GM21529 (cell line): ENCODE measurements around the gene TCL1A.
"Not testable (repeated sequence)": the region's sequence is repeated elsewhere in the genome, so short reads cannot be mapped to it uniquely, and the experiment has no call there.

Source experiments
- ATAC-seq: cut with Tn5 transposase; IDR thresholded peaks from one replicate; pipeline ENCODE4 v1.9.1; 2021; ENCODE audit not compliant: unreplicated experiment

TCL1A gene, protein sequence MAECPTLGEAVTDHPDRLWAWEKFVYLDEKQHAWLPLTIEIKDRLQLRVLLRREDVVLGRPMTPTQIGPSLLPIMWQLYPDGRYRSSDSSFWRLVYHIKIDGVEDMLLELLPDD

DNA sequence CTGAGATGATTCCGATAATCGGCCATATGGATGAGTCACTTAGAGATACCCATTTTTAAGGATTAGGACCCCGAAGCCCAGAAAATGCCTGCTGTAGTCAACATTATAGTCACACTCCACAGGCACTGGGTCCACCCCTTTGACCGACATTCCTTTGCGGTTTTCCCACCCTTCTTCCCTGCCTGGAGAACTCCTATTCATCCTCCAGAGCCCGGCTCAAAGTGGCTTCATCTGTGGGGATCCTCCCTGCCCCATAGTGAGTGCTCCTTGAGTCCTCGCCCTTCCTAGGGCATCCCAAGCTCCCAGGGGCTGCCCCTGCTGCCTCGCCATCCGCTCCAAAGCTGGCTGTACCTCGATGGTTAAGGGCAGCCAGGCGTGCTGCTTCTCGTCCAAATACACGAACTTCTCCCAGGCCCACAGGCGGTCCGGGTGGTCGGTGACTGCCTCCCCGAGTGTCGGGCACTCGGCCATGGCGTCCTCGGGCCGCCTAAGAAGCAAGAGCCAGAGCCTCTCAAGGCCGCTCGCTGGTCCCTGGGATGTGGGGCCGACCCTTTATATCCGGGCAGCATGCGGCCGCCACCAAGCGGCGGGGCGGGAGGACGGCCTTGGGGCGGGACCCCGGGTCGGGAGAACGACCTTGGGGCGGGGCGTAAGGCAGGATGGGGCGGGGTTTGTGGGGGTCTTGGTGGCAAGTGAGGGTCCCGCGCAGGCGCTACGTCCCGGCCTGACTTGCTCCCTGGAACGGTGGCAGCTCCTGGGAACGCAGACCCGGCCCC is at the start of gene TCL1A:
Gene TCL1A (minus strand): TSS at position 530 of the 776 bp plus-strand sequence. CDS start 59 bp downstream, at position 471.
- peak; percentile 79 for ATAC-seq

DNA sequence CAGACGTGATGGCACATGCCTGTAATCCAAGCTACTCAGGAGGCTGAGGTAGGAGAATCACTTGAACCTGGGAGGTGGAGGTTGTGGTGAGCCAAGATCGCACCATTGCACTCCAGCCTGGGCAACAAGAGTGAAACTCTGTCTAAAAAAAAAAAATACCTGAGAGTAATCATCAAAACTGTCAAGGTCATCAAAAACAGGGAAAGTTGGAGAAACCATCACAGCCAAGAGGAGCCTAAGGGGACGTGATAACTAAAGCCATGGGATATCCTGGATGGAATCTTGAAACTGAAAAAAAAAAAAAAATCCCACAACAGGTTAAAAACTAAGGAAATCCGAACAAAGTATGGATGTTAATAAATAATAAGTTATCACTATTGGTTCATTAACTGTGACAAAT is 49.1 kb upstream of the TCL1A start:
- not testable (repeated sequence) for ATAC-seq

DNA sequence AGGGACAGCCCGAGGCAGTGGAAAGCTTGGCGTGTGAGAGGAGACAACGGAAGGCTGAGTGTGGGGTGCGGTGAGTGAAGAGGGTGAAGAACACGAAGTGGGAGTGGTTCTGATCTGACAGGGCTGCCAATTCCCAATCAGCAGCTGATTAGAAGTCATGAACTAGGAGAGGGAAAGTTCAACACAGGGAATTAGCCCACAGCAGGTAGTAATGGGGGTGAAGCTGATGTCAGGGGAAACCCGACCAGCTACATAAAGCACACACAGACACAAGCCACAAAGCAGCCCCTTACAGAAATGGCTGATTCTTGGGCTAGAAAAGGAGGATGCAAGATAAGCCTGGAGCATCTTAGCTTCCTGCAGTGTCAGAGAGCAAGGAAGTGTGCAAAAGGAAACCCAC is 47.5 kb upstream of the TCL1A start:
- ATAC-seq: no peak

DNA sequence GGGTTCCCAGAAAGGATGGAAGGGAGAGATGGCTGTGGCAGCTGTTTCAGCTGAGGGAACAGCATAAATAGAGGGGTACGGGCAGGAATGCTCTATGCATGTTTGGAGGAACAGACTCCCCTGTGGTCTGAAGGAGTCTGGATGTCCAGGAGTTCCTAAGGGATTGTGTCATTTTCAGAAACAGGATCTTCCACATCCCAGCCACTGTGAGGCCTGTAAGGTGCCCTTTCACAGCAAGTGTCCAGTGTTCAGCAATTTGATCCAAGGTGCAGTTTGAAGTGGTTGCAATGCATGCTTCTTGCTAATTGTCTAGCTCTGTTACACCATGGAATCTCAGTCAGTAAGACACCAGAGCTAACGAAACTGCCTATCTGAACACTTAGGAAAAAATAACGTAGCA is 46.7 kb upstream of the TCL1A start:
- ATAC-seq: no peak

DNA sequence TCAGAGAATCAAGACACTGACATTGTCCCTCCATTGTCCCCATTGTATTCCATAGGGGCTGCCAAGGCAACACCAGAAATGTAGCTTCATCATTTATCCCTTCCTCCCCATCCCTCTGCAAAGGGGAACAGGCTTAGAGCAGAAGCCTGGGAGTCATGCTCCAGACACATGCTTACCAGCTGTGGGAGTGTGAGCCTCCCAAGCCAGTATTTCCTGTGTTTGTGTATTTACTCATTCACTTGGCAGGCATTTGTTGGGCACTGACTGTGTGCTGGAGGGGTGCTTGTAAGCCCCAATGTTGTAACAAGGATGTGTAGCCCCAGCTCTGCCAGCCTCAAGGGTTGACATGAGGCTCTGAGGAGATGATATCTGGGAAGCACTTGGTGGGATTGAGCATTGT is 46.0 kb upstream of the TCL1A start:
- ATAC-seq: no peak

DNA sequence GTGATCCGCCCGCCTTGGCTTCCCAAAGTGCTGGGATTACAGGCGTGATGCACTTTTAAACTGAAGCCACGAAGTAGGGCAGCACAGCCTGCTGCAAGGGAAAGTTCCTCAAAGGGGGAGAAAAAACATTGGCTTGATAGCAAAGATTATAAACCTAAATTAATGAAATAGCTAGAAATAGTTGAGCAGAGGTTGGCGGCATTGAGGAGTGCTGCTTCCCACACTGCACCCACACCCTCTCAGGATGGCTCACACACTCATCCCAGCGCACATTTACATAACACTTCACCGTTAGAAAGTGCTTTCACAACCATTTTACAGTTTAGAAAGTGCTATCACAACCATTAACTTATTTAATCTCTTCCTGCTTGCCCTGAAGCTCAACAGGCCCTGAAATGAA is 44.4 kb upstream of the TCL1A start:
- no peak for ATAC-seq

DNA sequence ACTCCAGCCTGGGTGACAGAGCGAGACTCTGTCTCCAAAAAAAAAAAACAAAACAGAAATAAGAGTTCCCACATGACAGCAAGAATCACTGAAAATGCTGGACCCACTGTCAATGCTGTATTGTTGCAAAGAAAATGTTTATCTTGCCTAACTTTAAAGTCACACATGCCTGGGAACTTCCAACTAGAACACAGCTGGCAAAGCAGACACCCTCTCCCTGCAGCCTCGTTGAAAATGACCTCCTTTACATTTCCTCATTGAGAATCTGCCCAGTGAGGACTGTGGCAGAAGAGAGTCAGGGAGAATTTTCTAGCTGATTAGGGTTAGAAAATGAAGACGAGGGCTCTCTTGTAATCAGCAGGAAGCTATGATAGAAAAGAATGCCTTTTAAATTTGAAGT is 42.8 kb upstream of the TCL1A start:
- ATAC-seq: no peak

DNA sequence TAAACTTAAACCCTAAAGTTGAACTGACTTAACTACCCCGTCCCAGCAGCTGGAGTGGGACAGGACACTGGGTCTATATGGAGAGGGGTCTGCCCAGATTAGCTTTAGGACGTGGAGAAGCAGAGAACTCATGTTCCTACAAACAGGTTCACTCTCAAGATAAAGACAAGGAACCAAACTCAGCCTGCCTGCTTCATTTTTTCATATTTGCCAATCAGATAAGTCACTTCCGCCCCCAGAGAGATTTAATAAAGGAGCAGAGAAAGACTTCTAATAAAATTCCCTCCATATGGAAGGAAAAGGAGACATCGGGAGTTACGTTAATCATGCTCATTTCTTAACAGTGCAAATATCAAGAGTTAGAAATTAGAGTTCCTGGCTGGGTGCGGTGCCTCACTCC is 42.2 kb upstream of the TCL1A start:
- no peak for ATAC-seq

DNA sequence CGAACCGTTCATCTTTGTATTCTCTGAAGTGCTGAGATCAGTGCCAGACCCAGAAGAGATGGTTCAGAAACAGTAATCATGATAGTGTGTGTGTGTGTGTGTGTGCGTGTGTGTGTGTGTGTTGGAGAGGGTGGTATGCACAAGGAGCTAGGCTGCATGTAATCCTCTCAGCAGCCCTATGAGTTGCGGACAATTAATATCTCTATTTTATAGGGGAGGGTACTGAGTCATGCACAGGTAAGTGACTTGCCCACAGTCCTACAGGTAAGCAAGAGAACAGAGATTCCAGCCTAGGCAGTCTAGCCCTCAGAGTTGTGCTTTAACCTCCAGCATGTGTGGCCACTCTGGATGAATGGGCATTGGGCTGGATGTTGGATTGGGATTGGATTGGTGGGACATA is 27.9 kb upstream of the TCL1A start:
- ATAC-seq: no peak

DNA sequence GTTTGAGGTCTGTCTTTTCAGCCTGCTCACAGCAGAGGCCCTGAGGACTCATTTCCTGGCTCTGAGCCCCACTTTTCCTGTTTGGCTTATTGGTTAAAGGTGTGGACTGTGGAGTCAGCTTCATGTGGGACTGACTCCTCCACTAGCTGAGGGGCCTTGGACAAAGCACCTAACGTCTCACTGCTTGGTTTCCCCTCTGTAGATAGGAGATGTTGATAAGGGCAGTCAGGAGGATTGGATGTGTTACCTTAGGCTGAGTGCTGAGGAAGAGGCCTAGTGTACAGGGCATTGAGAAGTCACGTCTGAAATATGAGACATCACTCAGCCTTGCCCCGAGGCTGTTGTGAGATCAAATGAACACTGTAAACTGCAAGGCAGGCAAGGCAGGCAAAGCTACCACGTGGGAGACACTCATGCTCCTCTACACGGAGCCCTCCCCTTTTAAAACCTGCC is 27.1 kb upstream of the TCL1A start:
- no peak for ATAC-seq

DNA sequence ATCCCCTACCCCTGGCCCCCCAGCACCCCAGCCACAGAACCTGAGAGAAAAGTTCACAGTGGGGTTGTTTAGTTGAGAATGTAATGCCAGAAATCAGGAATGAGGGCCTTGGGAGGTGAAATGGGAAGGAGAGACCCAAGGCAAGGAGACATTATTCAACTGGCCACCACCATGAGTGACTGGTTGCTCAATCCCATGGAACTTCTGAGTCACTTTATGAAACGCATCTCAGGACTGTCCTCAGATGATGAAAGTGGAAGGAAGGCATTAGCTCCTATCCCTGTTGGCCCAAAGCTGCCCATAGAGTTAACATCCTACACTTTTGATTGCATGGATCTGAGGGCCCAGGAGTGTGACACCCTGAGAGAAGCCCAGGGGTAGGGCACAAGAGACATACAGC is 25.4 kb upstream of the TCL1A start:
- ATAC-seq: no peak

DNA sequence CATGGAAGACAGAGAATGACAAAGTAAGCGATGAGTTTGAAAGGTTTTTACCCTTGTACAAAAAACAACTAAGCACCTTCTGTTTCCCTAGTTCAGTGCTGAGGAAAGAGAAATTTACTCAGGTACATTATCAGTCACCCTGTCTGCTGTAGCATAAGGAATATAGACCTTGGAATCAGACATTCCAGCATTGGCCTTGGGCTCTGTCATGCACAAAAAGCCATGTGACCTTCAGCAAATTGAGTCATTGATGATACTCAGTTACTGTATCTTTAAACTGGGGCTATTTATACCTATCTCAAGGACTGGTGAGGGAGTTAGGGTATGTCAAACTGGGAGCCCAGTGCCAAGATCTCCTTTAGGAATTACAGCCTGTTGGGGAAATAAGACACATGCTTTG is 19.3 kb upstream of the TCL1A start:
- ATAC-seq: no peak

DNA sequence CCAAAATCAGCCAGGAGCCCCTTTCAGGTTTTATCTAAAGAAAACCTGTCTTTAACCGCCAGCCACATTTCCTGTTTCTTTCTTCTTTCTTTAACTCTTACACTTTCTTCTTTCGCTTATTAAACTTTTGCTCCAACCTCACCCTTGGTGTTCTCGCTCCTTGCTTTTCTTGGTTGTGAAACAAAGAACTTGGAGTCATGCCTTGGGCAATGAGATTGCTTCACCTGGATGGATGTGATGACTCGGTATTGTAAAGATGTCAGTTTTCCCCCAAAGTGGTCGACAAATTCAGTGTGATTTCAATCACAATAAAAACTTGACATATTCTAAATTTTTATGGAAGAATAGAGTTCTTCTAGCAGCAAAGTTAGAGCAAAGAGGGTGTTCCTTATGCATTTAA is 16.2 kb upstream of the TCL1A start:
- ATAC-seq: no peak

DNA sequence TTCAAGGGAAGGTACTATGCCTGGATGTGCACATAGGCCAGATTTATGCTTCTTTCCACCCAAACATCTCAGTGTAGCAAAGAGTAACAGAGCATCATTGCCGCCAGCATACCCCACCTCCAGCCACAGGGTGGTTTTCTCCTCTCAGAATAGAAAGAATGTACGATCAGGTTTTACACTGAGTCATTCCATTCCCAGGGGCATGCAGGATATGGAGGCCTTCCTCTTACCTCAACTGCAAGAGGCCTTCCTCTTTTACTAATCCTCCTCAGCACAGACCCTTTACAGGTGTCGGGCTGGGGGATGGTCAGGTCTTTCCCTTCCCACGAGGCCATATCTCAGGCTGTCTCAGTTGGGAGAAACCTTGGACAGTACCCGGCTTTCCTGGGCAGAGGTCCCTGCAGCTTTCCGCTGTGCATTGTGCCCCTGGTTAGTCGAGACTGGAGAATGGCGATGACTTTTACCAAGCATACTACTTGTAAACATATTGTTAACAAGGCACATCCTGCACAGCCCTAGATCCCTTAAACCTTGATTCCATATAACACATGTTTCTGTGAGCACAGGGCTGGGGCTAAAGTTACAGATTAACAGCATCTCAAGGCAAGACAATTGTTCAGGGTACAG is 15.6 kb upstream of the TCL1A start:
- peak; percentile 55 for ATAC-seq

DNA sequence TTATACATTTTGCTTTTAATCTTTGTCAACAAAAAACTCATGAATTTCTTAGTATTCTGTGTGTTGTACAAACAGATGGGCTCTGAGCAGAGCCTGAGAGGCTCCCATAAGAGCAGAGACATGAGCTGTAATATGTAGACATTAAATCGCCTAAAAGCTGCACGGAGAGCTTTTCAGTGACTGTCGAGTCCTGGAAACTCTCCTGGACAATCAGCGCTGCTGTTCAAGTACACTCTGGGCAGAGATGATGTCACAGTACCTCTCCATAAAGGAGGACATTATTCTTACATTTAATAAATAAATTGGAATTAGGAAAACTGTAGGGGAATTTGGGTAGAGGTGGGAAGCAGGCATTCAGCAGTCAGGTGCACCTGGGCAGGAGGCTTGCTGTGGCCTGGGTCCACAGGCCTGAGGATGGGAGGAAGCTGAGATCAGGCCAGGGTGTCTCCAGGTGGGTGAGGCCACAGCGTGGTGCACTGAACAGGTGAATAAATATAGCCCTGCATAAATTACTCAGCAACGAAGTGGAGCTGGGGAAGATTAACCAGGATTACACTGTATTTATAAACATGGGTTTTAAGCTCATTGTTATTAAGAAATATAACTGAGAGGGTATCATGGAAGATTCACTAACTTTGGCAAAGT is 13.3 kb upstream of the TCL1A start:
- no peak for ATAC-seq

DNA sequence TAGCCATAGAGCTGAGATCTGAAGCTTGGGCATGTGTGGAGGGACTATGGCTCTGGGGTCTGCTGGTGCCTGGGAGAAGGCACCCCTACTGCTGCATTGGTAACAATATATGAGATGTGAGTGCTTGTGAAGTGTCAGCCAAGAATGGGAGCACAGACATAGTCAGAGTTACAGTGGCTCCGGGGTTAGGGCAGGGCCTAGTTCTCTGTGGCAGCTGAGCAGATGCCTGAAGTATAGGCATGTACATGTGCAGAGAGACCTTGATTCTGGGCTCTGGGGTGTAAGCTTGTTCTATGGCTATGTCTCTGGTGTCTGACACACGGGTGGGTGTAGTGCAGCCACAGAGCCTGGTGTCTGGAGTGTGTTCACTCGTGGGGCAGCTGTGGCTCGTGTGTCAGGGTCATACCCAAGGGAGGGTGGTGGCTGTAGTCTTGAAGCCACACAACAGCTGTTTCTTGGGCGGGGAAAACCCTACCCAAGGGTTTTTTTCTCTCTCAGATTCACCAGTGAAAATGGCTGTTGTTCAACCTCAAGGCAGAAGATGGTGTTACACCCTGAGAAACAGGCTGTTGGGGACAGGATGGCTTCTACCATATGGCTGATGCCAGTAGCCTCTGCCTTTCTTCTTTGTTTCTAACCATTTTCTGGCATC is 11.9 kb upstream of the TCL1A start:
- ATAC-seq: peak; percentile 84

DNA sequence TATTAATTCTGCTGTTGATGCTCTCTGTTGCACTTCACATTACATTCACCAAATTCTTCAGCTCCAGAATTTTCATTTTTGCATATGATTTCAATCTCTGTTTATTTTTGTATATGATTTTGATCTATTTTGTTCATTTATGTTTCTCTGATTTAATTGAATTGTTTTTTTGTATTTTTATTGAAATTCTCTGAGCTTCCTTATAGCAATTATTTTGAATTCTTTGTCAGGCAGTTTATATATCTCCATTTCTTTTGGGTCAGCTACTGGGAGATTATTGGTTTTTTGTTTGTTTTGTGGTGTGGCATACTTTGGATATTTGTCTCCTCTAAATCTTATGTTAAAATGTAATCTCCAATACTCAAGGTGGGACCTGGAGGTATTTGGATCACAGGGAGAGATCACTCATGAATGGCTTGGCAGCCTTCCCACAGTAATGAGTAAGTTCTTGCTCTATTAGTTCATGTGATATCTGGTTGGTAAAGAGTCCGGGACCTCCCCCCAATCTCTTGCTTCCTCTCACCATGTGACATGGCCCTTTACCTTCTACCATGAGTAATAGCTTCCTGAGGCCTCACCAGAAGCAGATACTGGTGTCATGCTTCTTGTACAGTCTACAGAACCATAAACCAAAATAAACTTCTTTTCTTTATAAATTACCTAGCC is 8.7 kb upstream of the TCL1A start:
- no peak for ATAC-seq

DNA sequence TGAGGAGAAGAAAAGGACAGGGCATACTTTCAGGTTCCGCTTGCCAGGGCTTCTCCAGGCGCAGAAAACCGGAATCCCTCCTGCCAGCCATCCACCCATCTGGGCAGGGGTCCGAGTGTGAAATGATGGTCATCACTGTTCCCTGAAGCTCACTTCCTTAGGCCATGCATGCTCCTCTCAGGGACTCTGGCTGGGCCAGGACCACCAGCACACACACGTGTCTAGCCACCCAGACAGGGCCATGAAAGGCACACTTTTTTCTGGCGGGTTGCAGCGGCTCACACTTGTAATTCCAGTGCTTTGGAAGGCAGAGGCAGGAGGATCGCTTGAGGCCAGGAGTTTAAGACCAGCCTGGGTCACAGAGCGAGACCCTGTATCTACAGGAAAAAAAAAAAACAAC is 1.5 kb downstream of the TCL1A start:
- no peak for ATAC-seq

DNA sequence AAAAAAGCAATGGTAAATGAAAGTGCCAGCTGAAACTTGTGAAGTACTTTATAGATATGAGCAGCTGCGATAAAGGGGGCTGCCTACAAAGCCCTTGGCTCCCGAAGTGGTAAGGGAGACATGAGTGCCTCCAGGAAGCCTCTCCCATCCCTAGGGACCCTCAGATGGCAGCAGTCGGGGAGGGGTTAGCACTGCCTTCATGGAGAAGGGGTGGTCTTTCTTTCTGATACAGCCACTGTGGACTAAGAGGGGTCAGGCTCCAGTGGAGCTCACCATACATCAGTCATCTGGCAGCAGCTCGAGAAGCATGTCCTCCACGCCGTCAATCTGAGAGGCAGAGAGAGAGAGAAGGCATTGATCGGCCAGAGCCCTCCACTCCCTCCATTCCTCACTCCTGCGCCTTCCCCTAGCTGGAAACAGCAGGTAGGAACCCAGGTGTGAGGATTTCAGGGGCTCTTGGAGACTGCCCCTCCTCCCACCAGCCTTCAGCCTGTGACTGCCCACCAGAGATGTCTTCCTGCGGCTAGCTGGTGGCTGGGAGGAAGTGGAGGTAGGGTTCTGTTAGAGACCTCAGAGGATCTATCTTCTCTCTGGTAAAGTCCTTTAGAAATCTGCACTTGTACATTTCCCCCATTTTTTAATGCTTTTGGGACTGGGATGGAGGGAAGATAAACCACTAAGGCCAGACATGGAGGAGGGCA is 2.3 kb downstream of the TCL1A start:
- ATAC-seq: peak; percentile 28

DNA sequence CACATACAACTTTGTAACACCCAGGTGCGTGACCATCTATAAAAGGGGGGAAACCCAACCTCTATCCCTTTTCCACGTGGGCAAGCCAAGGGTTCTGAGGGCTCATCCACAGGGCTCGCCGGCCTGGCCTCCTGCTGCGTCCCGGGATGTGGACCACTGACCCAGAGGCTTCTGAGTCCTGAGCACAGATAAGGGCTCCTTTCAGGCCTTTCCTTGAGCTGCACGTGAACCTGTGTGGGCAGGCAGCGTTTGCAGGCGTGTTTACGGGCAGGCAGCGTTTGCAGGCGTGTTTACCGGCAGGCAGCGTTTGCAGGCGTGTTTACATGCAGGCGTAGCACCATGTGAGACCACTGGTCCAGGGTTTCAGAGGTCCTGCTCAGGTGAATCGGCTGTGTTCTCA is 3.8 kb downstream of the TCL1A start:
- ATAC-seq: no peak
